Putamen (tissue), 1 donor: ENCODE data around the gene RFC5.
"Not testable (repeated sequence)": the region's sequence is repeated elsewhere in the genome, so short reads cannot be mapped to it uniquely, and the experiment has no call there.

Source experiments
- DNase-seq: peaks from one replicate; pipeline ENCODE4 v3.0.0-alpha.2; 2016; ENCODE audit warnings: low spot score

RFC5 gene

DNA sequence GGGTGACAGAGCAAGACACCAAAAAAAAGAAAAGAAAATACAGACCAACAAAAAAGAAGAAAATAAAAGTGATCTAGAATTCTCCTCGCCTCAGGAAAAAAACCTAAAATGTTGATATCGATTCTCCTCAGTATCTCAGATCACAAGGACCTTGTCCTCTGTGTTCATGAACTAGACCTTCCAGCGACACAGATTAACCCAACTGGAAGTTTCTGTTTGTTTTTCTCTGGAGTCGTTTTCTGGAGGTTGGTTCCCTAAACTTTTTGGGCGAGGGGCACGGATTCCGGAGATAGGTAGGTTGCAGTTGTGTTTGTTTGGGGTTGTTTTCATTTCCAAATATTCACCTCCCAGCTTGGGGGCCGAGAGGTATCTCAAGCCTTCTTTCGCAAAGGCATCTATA is 559 bp upstream of the RFC5 start:
- DNase-seq, result no peak

DNA sequence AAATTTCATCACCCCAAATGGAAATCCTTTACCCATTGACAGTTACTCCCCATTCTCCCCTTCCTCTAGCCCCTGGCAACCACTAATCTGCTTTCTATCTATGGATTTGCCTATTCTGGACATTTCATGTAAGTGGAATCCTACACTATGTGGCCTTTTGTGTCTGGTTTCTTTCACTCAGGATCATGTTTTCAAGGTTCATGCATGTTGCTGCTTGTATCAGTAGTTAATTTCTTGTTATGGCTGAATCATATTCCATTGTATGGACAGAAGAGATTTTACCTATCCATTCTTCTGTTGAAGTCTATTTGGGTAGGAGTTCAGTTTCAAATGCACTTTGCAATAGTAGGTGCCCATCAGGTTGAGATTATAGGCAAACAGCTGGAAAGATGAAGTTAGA is 1.4 kb downstream of the RFC5 start:
- no peak for DNase-seq

DNA sequence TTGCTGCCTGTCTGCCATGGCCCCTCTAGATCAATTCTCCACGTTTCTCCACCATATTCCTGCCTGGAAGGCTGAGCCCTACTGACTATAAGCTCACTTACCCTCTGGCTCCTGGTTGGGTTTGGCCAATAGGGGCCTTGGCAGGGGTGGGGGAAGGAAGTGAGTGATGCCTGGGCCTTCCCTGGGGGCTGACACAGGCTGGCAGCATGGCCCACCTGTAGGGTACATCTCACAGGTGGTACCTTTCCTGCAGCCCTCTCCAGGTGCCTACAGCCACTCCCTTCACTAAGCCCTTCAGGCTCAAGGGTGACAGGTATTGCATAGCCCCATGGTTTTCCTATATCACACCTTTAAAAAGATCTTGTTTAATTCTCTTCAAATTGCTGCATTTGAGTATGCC is 3.5 kb downstream of the RFC5 start:
- DNase-seq, result no peak

DNA sequence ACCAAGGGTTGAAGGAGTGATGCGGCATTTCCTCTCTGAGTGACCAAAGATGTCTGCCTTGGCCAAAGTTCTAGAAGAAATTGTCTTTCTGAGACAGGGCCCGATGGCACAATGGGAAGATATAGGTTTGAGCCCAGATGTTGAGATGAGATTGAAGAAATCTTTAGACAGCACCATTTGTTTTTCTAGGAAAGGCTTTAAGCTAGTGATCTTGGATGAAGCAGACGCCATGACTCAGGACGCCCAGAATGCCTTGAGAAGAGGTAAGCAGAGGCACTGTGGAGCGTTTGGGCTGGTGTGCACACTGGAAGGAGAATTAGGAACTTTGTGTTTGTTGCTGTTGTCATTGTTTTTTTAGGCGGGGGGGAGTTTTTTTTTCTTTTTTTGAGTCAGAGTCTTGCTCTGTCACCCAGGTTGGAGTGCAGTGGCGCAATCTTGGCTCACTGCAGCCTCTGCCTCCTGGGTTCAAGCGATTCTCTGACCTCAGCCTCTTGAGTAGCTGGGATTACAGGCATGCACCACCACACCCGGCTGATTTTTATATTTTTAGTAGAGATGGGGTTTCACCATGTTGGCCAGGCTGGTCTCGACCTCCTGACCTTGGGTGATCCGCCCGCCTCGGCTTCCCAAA is 5.7 kb downstream of the RFC5 start:
- not testable (repeated sequence) for DNase-seq

DNA sequence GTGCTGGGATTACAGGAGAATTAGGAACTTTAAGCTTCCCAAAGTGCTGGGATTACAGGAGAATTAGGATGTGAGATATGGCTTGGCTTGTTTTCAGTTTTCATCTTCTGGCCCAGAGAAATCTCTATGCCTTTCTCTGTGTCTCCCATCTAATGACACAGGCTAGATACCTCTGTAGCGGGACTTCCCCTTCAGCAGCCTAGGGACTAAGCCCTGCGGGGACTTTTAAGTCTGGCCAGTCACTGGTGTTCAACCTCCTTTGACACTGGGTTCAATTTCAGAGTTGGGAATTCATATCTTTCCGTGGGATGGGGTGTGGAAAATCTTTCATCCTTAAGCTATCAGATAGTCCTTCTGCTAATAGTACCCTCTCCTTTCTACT is 6.2 kb downstream of the RFC5 start:
- DNase-seq, result no peak

DNA sequence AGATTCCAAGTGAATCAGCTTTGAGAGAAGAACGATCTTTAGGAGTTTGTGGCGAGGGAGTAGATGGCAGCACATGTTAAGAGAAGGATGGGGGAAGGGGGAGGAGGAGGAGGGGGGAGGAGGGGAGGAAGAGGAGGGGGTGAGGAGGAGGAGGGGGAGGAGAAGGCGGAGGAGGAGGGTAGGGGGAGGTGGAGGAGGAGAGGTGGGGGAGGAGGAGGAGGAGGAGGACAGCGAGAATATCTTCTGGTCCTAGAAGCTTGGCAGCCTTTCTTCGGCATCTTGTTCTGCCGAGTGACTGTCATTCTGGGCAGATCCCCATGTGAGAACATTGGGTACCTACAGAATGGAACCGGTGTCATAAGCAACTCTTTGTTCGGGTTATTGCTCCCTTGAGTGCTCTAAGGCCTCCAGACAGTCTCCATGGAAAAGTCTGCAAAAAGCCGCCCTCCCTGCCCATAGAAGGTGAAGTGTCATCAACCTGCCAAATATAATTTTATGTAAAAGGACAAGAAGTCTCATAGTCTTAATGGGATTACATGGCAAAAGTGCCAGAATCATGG is 6.9 kb downstream of the RFC5 start:
- DNase-seq, result no peak

DNA sequence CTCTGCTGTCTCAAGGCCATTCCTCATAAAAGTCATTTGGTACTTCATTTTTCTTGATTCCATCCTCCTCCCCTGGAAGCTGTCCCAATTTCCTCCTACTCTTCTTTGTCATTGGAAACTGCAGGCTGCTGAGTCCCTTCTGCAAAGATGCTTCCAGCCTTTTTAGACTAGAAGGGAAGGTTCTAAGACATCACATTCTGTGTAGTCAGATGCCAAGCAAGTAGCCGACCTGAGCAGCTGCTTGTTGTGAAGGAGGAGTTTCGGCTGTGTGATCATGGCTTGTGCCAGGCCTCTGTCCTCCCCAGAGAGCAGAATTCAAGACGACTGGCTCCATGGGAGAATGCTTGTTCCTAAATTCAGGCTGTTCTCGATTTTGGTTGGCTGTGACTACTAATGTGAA is 8.7 kb downstream of the RFC5 start:
- no peak for DNase-seq

DNA sequence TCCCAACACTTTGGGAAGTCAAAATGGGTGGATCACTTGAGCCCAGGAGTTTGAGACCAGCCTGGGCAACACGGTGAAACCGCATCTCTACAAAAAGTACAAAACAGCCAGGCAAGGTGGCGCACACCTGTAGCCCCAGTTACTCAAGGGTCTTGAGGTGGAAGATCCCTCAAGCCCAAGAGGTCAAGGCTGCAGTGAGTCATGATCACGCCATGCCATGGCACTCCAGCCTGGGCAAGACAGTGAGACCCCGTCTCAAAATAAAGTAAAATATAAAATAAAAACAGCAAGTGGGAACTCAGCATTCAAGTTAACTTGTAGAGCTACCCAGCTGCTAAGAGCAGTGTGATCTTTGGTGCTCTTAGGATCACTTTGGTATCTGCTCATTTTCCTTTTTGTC is 12.7 kb downstream of the RFC5 start:
- DNase-seq, result no peak

DNA sequence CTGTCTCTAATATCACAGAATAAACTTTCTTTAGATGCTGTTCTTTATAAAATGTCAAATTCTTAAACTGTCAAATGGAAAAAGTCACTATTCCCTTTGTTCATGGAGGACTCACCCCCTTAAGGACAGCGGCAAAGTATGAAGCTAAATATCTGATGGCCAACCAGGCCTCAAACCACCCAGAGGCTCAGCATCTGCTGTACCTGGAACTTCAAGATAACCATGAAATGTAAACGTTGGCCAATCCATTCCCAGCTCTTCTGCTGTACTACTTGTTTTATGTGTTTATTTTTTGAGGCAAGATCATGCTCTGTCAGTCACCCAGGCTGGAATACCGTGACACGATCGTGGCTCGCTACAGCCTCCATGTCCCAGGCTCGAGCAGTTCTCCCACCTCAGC is 15.7 kb downstream of the RFC5 start:
- DNase-seq, result no peak

DNA sequence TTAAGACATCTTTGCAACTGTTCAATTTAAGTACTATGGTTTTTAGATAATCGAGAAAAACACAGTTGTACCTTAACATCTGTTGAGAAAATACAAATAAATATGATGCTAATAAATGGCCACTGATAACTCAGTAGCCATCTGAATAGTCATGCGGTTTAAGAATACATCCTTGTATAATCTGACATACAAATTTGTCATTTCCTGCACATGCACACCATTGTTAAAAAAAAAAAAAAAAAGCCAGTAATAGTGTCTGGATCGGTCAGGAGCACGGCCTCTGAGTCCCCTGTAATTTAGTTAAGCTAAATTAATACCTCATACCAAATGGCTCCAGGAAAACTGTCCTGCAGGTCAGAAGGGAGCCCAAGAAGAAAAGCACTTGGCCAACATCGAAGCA is 16.8 kb downstream of the RFC5 start:
- no peak for DNase-seq

DNA sequence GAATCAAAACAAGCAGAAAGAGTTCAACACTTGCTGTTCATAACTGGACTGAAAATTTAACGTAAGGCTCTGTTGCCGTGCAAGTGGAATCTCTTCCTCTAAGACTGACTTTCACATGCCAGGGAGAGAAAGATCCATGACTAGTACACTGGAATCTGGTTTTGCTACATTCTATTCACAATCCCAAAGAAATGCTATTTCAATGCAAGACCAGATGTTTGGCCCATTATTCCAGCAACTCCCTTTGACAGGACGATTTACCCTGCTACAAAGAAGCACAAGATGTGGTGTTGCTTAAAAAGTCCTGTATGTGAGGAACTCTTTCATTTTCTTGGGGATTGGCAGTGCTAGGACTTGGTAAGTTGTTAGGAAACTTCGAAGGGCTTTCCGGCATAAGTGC is 17.4 kb downstream of the RFC5 start:
- DNase-seq, result no peak

DNA sequence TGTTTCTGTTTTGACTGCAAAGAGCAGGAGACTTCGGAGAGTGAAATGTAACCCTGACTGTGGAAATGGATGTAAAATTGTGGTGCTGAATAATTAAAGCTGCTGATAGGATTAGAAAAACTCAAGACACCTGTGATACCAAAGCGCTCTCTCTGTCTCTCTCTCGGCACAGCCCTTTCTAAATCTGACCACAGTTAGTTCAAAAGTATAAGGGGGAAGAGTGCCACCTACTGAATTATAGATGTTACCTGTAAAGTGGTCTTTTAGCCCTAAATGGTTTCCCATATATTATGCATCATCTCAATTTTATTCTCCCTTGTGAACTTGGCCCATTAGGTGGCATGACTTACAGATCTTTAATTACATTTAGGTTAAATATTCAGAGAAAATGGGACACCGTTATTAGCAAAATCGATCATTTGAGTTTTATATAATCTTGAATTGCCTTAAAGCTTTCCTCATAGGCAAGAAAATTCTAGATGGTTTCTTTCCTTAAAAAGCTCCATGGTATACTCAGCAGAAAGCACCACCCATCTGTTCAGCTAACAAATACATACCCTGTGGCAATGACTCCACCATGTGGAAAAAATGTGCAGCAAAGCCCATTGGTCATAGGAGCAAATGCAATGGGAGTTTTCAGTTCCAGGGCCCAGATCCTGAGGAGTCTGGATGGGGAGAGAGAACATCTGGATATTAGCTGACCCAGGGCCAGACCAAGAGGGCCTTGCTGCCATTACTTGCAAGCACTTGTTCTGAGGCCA is 18.1 kb downstream of the RFC5 start:
- DNase-seq, result peak; percentile 27

DNA sequence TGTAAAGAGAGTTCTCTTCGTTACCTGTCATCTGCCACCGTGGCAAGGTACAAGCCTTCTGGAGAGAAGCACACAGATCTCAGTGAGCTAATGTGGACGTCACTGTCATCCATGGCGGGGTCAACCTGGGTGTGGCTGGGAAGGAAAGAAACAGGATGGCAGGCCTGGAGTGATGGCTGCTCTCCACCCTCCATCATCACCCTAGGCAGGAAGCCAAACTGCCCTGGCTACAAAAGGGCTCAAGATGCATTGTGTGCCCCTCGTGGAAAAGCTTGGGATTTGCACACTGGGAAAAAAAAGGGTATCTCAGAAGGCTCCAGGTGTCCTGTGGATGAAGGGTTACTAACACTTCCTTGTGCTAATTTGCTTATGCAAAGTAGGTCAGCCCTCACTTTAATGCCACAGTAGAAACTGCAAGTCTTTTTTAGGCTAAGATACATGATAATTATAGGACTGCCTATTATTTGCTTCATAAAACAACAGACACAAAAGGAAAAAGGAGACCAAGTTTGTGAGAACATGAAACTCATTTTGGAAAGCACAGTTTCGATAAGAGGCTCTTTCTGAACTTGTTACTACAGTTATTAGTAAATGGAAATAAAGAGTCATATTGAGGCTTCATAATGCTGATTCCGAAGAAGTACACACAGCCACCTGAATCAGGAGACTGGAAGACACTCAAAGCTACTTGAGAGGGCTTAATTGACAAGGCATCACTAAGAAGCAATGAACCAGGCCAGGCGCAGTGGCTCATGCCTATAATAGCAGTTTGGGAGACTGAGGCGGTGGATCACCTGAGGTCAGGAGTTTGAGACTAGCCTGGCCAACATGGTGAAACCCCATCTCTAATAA is 18.9 kb downstream of the RFC5 start:
- DNase-seq, result no peak

DNA sequence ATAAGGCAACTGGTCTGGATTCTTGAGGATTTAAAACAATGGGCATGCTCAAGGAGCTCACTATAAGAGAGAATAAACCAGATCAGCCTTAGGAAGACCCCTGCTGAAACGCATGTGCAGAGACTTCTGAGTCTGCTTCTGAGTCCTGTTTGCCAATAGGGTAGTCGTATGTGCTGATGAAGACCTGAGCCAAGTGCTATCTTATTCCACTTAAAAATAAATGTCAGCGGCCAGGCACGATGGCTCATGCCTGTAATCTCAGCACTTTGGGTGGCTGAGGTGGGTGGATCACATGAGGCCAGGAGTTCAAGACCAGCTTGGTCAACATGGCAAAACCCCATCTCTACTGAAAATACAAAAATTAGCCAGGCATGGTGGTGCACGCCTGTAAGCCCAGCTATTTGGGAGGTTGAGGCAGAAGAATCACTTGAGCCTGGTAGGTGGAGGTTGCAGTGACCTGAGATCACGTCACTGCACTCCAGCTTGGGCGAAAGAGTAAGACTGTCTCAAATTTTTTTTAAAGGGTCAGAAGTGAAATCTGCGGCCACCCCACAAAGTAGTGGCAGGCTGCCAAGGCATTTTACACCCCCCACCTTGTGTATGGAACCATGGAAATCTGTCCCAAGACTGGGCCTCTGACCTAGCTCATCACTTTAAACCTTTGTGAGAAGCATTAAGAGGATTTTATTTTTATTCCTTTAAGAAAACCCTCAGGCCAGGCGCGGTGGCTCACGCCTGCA is 20.3 kb downstream of the RFC5 start:
- DNase-seq, result no peak

DNA sequence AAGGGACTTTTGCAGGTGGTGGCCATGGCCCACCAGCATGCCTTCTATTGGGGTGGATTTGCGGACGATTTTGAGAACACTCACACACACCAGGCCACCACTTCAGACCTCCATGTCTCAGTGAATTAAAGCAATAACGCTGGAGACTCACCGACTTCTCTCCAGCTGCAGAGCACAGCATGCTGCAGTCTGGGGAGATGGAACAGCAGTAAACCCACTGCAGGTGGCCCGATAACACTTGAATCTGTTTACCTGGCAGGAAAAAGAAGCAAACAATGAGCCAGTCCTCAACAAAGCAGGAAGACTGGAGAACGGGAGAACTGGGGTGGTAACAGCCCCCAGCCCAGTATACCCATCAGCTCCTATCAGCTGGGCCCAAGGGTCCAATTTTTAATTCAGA is 21.6 kb downstream of the RFC5 start:
- no peak for DNase-seq

DNA sequence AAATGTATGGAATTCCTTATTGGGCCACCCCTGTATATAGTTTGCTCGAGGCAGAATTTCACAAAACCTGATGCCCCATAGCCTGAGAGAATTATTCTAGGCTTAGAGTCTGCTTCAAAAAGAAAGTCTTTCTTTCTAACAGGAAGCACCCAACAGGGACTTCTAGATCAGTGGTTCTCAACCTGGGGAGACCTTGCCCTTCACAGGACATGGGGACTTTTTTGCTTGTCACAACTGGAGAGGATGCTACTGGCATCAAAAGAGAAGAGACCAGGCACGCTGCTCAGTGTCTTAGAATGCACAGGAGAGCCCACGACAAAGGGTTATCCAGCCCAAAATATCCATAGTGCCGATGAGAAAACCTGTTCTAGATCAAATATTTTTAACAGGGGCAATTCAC is 25.6 kb downstream of the RFC5 start:
- no peak for DNase-seq

DNA sequence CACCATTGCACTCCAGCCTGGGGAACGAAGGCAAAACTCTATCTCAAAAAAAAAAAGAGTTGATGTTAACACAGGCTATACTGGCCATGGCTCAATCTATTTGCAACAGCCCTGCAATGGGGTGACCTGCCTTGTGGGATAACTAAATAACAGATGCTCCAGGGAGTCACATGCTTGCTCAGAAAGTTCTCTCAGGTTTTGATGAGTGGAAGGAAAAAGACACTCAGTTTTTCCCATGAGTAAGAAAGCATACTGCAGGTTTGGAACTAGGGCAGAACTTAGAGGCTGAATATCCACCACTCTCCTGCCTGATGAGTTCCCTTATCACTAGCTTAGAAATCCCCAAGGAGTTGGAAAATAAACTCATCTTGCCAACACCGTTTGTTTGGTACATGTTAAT is 27.6 kb downstream of the RFC5 start:
- DNase-seq, result no peak

DNA sequence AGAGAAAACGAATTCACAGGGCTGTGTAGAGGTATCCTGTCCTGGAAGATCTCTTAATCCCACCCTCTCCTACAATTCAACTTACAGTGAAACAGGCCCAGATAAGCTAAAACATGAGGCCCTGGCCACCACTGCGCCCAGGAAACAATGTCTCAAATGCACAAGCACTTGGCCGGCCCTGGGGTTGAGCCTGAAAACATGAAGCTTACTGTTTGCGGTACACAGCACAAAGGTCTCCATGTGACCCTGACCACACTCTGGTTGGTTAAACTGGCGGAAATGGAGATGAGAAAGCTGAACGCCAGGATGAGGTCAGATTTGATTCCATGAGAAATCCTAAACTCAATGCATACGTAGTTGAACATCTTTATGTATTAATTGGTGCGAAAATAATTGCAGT is 28.1 kb downstream of the RFC5 start:
- no peak for DNase-seq

DNA sequence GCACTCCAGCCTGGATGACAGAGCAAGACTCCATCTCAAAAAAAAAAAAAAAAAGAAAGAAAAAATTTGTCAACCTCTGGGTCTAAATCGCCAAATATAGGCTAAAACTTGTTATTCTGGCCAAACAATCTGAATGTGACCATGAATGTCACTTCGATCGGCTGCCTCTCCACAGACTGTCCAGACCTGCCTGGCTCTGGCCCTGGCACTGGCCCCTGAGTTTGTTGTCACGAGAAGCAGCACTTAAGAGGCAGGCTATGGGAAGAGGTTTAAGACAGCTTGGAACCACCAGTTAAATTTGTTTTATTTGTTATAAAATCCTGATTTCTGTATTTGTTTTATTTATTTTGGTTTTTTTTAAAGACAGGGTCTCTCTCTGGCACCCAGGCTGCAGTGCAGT is 29.9 kb downstream of the RFC5 start:
- no peak for DNase-seq

DNA sequence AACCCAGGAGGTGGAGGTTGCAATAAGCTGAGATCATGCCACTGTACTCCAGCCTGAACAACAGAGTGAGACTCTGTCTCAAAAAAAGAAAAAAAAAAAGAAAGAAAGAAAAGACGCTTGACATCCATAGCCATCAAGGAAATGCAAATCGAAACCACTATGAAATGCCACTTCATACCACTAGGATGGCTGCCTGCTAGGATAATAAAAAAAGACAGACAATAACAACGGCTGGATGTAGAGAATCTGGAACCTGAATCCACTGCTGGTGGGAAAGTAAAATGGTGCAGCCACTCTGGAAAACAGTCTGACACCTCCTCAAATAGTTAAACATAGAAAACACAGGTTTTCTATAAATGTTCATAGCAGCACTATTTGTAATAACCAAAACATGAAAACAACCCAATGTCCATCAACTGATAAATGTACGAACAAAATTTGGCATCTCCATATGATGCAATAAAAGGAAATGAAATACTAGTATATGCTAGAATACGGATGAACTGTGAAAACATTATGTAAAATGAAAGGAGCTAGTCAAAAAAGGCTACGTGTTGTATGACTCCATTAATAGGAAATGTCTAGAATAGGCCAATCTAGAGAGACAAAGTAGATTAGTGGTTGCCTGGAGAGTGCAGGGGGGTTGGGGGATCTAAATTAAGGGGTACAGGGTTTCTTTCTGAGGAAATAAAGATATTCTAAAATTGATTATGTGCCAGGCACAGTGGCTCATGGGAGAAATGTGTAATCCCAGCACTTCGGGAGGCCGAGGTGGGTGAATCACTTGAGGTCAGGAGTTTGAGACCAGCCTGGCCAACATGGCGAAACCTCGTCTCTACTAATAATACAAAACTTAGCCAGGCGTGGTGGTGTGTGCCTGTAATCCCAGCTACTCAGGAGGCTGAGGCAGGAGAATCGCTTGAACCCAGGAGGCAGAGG is 34.7 kb downstream of the RFC5 start:
- no peak for DNase-seq
